A673 (cell line): ENCODE measurements around the gene SFMBT2. TPM values are rescaled to one million over a fixed set of nuclear protein-coding genes. Genes with fewer than 3 reads are reported as not detected.

Experiments
- BruUV-seq: library from RNA; stranded (reverse); fragments of 400-500 nt; replicated peaks from 2 replicates; lab custom pipeline; 2021; lab: Mats Ljungman, UMichigan
- CTCF ChIA-PET: fragments of 300-600 bp; sonication (Branson Sonifier 250); formaldehyde crosslinking; loops from one replicate; lab custom pipeline; 2022; ENCODE audit warnings: antibody characterized with exemption; lab: Charles Lee
- POLR2A ChIA-PET: fragments of 300-600 bp; sonication (Branson Sonifier 250); formaldehyde crosslinking; loops from one replicate; lab custom pipeline; 2022; ENCODE audit warnings: antibody characterized with exemption; ENCODE audit not compliant: low non-redundant PET; lab: Charles Lee
- DNase-seq: peaks from one replicate; pipeline ENCODE4 v3.0.0-alpha.2; 2015; ENCODE audit warnings: low spot score
- H3K27ac ChIP-seq: fragments of 200-600 bp; sonication (generic); 2 replicates; pipeline ENCODE4 v1.5.1; 2016; ENCODE audit warnings: mixed run types, low read depth, mild to moderate bottlenecking, mixed read lengths, antibody characterized with exemption, low read length; ENCODE audit not compliant: poor library complexity, severe bottlenecking
- H3K27me3 ChIP-seq: fragments of 200-600 bp; sonication (generic); replicated peaks from 2 replicates; pipeline ENCODE4 v1.6.1; 2017; ENCODE audit warnings: mixed run types, low read depth, mild to moderate bottlenecking, mixed read lengths, antibody characterized with exemption, low read length; ENCODE audit not compliant: insufficient read depth, poor library complexity
- H3K36me3 ChIP-seq: fragments of 200-600 bp; sonication (generic); 2 replicates; pipeline ENCODE4 v1.6.1; 2016; ENCODE audit warnings: mixed run types, mild to moderate bottlenecking, mixed read lengths, antibody characterized with exemption, low read length; ENCODE audit not compliant: insufficient read depth, poor library complexity, severe bottlenecking
- H3K4me1 ChIP-seq: fragments of 200-600 bp; sonication (generic); 2 replicates; pipeline ENCODE4 v1.6.1; 2017; ENCODE audit warnings: mixed run types, mild to moderate bottlenecking, mixed read lengths, antibody characterized with exemption, low read length; ENCODE audit not compliant: insufficient read depth, poor library complexity, severe bottlenecking
- H3K4me3 ChIP-seq: fragments of 200-600 bp; sonication (generic); 2 replicates; pipeline ENCODE4 v1.5.1; 2016; ENCODE audit warnings: low read depth, mixed run types, mild to moderate bottlenecking, mixed read lengths, low read length; ENCODE audit not compliant: poor library complexity, severe bottlenecking
- H3K9me3 ChIP-seq: fragments of 200-600 bp; sonication (generic); 2 replicates; pipeline ENCODE4 v1.6.1; 2016; ENCODE audit warnings: mixed run types, low read depth, mild to moderate bottlenecking, mixed read lengths, antibody characterized with exemption, low read length; ENCODE audit not compliant: poor library complexity, severe bottlenecking
- EZH2 ChIP-seq: fragments of 200-600 bp; sonication (generic); IDR thresholded peaks from 2 replicates; pipeline ENCODE4 v1.6.1; 2017; ENCODE audit warnings: borderline replicate concordance, low read depth, mild to moderate bottlenecking, mixed read lengths, antibody characterized with exemption, low read length; ENCODE audit not compliant: poor library complexity, severe bottlenecking
- intact Hi-C: fragments of 100-400 bp; cut with micrococcal nuclease; formaldehyde crosslinking; loops from one replicate; pipeline ENCODE4 v1.10.0; 2022; ENCODE audit not compliant: unreplicated experiment
- total RNA-seq: library from RNA; stranded (reverse); gene quantifications from 2 replicates; pipeline ENCODE4 v1.2.3, GENCODE V29; 2021
- TF ChIP-seq, protein P1 (sequence below): fragments of 300-800, 200-600 bp; sonication (generic); conservative IDR thresholded peaks from 2 replicates; pipeline ENCODE4 v1.5.1; 2017; ENCODE audit warnings: low read depth, mild to moderate bottlenecking, antibody characterized with exemption, low read length, moderate library complexity, mixed read lengths

SFMBT2 gene
- total RNA-seq, 1 experiment from 2014 or later = 8.2 TPM

DNA sequence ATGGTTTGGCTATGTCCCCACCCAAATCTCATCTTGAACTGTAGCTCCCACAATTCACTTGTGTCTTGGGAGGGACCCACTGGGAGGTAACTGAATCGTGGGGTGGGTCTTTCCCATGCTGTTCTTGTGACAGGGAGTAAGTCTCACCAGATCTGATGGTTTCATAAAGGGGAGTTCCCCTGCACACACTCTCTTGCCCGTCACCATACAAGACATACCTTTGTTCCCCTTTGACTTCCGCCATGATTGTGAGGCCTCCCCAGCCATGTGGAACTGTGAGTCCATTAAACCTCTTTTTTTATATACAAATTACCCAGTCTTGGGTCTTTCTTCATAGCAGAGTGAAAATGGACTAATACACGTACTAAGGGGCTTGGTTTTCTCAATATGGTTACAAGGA is 106.7 kb downstream of the SFMBT2 start:
- intact Hi-C loops = no loop called here
- Histone ChIP-seq H3K4me3 (no peak overlapping the region), H3K36me3 (no peaks in the 10 kb centered on the region), H3K4me1 (no peaks in the 10 kb centered on the region), H3K27me3 (peaks cover 11% of the 10 kb centered on the region), H3K9me3 (no peaks in the 10 kb centered on the region), H3K27ac (no peak overlapping the region)
- DNase-seq = no peak
- TF ChIP-seq, protein P1, sequence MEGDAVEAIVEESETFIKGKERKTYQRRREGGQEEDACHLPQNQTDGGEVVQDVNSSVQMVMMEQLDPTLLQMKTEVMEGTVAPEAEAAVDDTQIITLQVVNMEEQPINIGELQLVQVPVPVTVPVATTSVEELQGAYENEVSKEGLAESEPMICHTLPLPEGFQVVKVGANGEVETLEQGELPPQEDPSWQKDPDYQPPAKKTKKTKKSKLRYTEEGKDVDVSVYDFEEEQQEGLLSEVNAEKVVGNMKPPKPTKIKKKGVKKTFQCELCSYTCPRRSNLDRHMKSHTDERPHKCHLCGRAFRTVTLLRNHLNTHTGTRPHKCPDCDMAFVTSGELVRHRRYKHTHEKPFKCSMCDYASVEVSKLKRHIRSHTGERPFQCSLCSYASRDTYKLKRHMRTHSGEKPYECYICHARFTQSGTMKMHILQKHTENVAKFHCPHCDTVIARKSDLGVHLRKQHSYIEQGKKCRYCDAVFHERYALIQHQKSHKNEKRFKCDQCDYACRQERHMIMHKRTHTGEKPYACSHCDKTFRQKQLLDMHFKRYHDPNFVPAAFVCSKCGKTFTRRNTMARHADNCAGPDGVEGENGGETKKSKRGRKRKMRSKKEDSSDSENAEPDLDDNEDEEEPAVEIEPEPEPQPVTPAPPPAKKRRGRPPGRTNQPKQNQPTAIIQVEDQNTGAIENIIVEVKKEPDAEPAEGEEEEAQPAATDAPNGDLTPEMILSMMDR = no peak
- no peak for TF ChIP-seq EZH2
- ChIA-PET CTCF (no interaction called here), POLR2A (no interaction called here)
- no TSS peak for BruUV-seq

DNA sequence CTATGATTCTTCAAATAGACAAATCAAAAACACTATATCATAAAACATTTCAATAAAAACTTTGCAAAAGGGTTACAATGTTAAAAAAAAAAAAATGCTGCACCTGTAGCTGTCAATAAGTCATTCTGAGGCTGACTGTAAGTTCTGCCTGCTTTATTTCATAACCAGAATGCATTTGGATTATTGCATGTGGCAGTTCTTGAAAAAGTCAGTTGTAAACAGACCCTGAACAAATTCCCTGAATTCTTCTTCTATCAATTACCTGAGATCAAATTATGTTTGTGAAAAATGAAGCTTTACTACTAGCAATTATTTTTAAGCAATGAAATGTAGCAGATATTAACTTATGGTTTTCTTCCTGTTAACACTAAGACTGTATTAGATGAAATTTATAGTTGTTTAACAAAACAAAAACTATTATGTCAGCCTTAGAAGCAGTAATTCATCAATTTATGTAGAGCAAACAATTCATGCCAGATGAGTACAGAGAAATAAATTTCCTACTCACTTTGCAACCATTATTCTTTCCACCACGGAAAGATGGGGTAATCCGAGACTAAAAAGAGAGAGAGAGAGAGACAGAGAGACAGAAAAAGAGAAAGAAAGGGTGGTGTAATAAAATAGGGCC is 107.8 kb downstream of the SFMBT2 start:
- H3K4me1 ChIP-seq = no peaks in the 10 kb centered on the region
- no peaks in the 10 kb centered on the region for H3K9me3 ChIP-seq
- TF ChIP-seq, protein P1 = no peak
- no peak for TF ChIP-seq EZH2
- DNase-seq = no peak
- peaks cover 11% of the 10 kb centered on the region for H3K27me3 ChIP-seq
- POLR2A ChIA-PET = no interaction called here
- BruUV-seq = no TSS peak
- intact Hi-C loops = no loop called here
- H3K4me3 ChIP-seq = no peak overlapping the region
- no peaks in the 10 kb centered on the region for H3K36me3 ChIP-seq
- H3K27ac ChIP-seq = no peak overlapping the region
- CTCF ChIA-PET = no interaction called here

DNA sequence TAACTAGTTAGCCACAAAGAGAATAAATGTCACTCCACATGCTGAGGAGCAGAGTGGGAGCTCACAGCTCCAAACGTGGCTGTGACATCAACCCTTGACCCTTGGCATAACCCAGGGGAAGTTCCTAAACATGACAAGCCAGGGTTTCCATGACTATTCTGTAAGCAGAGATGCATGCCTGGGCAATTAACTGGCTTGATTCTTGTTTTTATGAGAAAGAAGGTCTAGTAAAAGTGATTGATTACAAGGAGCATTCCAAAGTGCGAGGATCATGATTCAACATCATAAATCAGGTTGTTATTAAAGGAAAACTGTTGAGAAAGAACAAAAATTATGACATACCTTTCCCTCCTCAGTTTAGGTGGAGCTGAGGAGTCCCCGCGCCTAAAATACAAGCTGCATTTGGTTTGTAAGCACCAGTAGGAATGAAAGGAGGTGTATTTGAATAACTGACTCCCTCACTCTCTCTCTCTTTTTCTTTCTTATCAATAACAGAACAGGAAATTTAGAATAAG is 108.4 kb downstream of the SFMBT2 start:
- peaks cover 11% of the 10 kb centered on the region for H3K27me3 ChIP-seq
- H3K4me3 ChIP-seq = no peak overlapping the region
- TF ChIP-seq, protein P1 = no peak
- TF ChIP-seq EZH2 = no peak
- CTCF ChIA-PET = no interaction called here
- no peak for DNase-seq
- intact Hi-C loops = no loop called here
- H3K27ac ChIP-seq = no peak overlapping the region
- H3K4me1 ChIP-seq = no peaks in the 10 kb centered on the region
- POLR2A ChIA-PET = no interaction called here
- no TSS peak for BruUV-seq
- no peaks in the 10 kb centered on the region for H3K9me3 ChIP-seq
- H3K36me3 ChIP-seq = no peaks in the 10 kb centered on the region
